DND-41 (cell line): ENCODE data around the gene FBXL13.
"Not testable (repeated sequence)": the region's sequence is repeated elsewhere in the genome, so short reads cannot be mapped to it uniquely, and the experiment has no call there.

Experiments
- EZH2 ChIP-seq: IDR thresholded peaks from 3 replicates; pipeline ENCODE4 v1.6.1; 2012; ENCODE audit warnings: borderline replicate concordance, low read depth, mild to moderate bottlenecking, moderate library complexity, low read length, inconsistent platforms; ENCODE audit not compliant: severe bottlenecking
- TF ChIP-seq, protein P1 (sequence below): IDR thresholded peaks from 2 replicates; pipeline ENCODE4 v1.5.1; 2012; ENCODE audit warnings: borderline replicate concordance, low read length, moderate library complexity, mild to moderate bottlenecking; ENCODE audit not compliant: poor library complexity, severe bottlenecking; ENCODE audit errors: extremely low read depth

DNA sequence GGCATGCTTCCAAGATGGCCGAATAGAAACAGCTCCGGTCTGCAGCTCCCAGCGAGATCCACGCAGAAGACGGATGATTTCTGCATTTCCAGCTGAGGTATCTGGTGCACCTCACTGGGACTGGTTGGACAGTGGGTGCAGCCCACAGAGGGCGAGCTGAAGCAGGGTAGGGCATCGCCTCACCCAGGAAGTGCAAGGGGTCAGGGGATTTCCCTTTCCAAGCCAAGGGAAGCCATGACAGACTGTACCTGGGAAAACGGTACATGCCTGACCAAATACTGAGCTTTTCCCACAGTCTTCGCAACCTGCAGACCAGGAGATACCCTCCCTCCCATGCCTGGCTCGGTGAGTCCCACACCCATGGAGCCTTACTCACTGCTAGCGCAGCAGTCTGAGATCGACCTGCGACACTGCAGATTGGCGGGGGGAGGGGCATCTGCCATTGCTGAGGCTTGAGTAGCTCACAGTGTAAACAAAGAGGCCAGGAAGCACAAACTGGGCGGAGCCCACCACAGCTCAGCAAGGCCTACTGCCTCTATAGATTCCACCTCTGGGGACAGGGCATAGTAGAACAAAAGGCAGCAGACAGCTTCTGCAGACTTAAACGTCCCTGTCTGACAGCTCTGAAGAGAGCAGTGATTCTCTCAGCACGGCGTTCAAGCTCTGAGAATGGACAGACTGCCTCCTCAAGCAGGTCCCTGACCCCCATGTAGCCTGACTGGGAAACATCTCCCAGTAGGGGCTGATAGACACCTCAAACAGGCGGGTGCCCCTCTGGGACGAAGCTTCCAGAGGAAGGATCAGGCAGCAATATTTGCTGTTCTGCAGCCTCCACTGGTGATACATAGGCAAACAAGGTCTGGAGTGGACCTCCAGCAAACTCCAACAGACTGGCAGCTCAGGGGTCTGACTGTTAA lies 36.5 kb downstream of the FBXL13 start:
- TF ChIP-seq, protein P1, sequence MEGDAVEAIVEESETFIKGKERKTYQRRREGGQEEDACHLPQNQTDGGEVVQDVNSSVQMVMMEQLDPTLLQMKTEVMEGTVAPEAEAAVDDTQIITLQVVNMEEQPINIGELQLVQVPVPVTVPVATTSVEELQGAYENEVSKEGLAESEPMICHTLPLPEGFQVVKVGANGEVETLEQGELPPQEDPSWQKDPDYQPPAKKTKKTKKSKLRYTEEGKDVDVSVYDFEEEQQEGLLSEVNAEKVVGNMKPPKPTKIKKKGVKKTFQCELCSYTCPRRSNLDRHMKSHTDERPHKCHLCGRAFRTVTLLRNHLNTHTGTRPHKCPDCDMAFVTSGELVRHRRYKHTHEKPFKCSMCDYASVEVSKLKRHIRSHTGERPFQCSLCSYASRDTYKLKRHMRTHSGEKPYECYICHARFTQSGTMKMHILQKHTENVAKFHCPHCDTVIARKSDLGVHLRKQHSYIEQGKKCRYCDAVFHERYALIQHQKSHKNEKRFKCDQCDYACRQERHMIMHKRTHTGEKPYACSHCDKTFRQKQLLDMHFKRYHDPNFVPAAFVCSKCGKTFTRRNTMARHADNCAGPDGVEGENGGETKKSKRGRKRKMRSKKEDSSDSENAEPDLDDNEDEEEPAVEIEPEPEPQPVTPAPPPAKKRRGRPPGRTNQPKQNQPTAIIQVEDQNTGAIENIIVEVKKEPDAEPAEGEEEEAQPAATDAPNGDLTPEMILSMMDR: not testable (repeated sequence)
- TF ChIP-seq EZH2: not testable (repeated sequence)
